Measurements from ENCODE around the gene PPRC1.

The PPRC1 gene, protein sequence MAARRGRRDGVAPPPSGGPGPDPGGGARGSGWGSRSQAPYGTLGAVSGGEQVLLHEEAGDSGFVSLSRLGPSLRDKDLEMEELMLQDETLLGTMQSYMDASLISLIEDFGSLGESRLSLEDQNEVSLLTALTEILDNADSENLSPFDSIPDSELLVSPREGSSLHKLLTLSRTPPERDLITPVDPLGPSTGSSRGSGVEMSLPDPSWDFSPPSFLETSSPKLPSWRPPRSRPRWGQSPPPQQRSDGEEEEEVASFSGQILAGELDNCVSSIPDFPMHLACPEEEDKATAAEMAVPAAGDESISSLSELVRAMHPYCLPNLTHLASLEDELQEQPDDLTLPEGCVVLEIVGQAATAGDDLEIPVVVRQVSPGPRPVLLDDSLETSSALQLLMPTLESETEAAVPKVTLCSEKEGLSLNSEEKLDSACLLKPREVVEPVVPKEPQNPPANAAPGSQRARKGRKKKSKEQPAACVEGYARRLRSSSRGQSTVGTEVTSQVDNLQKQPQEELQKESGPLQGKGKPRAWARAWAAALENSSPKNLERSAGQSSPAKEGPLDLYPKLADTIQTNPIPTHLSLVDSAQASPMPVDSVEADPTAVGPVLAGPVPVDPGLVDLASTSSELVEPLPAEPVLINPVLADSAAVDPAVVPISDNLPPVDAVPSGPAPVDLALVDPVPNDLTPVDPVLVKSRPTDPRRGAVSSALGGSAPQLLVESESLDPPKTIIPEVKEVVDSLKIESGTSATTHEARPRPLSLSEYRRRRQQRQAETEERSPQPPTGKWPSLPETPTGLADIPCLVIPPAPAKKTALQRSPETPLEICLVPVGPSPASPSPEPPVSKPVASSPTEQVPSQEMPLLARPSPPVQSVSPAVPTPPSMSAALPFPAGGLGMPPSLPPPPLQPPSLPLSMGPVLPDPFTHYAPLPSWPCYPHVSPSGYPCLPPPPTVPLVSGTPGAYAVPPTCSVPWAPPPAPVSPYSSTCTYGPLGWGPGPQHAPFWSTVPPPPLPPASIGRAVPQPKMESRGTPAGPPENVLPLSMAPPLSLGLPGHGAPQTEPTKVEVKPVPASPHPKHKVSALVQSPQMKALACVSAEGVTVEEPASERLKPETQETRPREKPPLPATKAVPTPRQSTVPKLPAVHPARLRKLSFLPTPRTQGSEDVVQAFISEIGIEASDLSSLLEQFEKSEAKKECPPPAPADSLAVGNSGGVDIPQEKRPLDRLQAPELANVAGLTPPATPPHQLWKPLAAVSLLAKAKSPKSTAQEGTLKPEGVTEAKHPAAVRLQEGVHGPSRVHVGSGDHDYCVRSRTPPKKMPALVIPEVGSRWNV (N-terminal part only)

DNA sequence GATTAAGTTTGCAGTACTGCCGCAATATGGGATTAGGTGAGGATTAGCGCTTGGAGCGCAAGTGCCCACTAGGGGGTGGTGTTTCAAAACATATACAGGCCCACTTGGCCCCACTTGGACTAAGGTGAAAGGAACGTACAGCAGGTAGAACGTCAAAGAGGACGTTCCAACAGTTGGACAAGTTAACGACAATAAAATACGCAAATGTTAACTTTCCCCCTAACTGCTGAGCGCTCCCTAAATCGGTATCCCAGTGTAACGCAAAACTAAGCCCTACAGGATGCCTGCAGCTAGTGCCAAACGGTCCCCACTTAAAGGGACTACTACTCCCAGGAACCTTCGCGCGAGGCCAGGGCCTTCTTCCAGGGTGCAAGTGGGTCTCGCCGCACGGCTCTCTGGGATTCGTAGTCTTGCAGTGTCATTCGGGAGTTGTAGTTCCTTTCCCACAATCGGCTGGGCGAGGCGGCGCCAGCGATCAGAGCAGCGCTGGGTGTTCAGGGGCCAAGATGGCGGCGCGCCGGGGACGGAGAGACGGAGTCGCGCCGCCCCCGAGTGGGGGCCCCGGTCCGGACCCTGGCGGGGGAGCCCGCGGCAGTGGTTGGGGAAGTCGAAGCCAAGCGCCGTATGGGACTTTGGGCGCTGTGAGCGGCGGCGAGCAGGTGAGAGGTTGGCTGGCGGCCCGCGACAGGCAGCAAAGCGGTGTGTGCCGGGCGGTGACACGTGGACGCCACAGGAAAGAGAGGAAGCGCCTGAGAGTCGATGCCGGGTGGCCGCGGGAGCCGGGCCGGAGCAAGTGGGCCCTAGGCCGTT, at the start of gene PPRC1:
PPRC1 (plus strand) TSS at position 478 of the 810 bp plus-strand sequence; CDS start at position 507, 29 bp downstream.
- H3K4me1 ChIP-seq (ENCODE audit: insufficient read depth, insufficient read length), result peaks cover 4% of the 10 kb centered on the region
- peak within 1 kb of the TSS; percentile 90 for H3K4me3 ChIP-seq (ENCODE audit: insufficient read length, low read depth)
- DNase-seq (ENCODE audit: low read depth, low spot score), result peak; percentile 96
- H3K9ac ChIP-seq (ENCODE audit: insufficient read length, low read depth), result peak within 1 kb of the TSS; percentile 99
- TF ChIP-seq ZNF274 (IDR thresholded peaks at IDR 0.05; ENCODE audit: low read depth, low read length) (no peak), SUZ12 (IDR thresholded peaks at IDR 0.05; ENCODE audit: extremely low read depth, insufficient read depth, insufficient read length) (no peak), YY1 (IDR thresholded peaks at IDR 0.05; ENCODE audit: insufficient read depth, insufficient read length) (peak; percentile 82)
- H3K27me3 ChIP-seq (ENCODE audit: insufficient read depth, insufficient read length), result no peaks in the 10 kb centered on the region
- peaks cover 38% of the 10 kb centered on the region for H3K36me3 ChIP-seq (ENCODE audit: insufficient read depth, insufficient read length, low read length)
- H3K9me3 ChIP-seq (ENCODE audit: insufficient read depth, low read length), result no peaks in the 10 kb centered on the region

DNA sequence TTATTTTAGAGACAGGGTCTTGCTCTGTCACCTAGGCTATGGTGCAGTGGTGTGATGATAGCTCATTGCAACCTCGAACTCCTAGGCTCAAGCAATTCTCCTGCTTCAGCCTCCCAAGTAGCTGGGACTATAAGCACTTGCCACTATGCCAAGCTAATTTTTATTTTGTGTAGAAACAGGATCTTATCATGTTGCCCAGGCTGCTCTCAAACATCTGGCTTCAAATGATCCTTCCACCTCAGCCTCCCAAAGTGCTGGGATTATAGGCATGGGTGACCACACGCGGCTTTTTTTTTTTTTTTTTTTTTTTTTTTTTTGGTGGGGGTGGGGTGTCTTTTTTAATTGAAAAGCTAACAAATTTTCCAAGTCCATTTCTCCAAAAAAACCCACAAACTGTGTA, 49.3 kb upstream of the PPRC1 start:
- H3K4me3 ChIP-seq (ENCODE audit: insufficient read length, low read depth), result no peak overlapping the region
- TF ChIP-seq ZNF274 (IDR thresholded peaks at IDR 0.05; ENCODE audit: low read depth, low read length) (no peak), SUZ12 (IDR thresholded peaks at IDR 0.05; ENCODE audit: extremely low read depth, insufficient read depth, insufficient read length) (no peak), YY1 (IDR thresholded peaks at IDR 0.05; ENCODE audit: insufficient read depth, insufficient read length) (no peak)
- H3K36me3 ChIP-seq (ENCODE audit: insufficient read depth, insufficient read length, low read length), result no peaks in the 10 kb centered on the region
- DNase-seq (ENCODE audit: low read depth, low spot score), result no peak
- H3K27me3 ChIP-seq (ENCODE audit: insufficient read depth, insufficient read length), result no peaks in the 10 kb centered on the region
- H3K9ac ChIP-seq (ENCODE audit: insufficient read length, low read depth), result no peak overlapping the region
- no peaks in the 10 kb centered on the region for H3K4me1 ChIP-seq (ENCODE audit: insufficient read depth, insufficient read length)
- H3K9me3 ChIP-seq (ENCODE audit: insufficient read depth, low read length), result no peaks in the 10 kb centered on the region

DNA sequence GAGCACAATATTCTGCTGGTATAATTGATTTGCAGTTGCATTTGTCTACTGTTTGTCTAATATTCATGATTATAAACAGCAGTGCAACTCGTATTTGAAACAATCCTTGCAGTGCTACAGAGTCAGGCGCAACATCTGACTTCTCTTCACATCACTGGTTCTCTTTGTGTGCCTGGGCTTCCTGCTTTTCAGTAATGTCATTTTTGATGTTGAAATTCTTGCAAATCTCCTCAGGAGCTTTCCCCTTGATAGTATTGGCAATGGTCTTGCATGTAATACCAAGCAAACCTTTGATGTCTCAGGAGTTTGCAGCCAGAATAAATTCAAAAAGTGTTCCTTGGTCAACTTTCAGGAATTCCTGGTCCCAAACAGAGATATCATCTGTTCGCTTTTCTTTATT, 47.5 kb upstream of the PPRC1 start:
- no peak for TF ChIP-seq SUZ12 (IDR thresholded peaks at IDR 0.05; ENCODE audit: extremely low read depth, insufficient read depth, insufficient read length)
- no peak for TF ChIP-seq ZNF274 (IDR thresholded peaks at IDR 0.05; ENCODE audit: low read depth, low read length)
- no peak for TF ChIP-seq YY1 (IDR thresholded peaks at IDR 0.05; ENCODE audit: insufficient read depth, insufficient read length)
- Histone ChIP-seq H3K4me1 (ENCODE audit: insufficient read depth, insufficient read length) (no peaks in the 10 kb centered on the region), H3K27me3 (ENCODE audit: insufficient read depth, insufficient read length) (no peaks in the 10 kb centered on the region), H3K4me3 (ENCODE audit: insufficient read length, low read depth) (no peak overlapping the region), H3K36me3 (ENCODE audit: insufficient read depth, insufficient read length, low read length) (no peaks in the 10 kb centered on the region), H3K9ac (ENCODE audit: insufficient read length, low read depth) (no peak overlapping the region), H3K9me3 (ENCODE audit: insufficient read depth, low read length) (no peaks in the 10 kb centered on the region)
- no peak for DNase-seq (ENCODE audit: low read depth, low spot score)

DNA sequence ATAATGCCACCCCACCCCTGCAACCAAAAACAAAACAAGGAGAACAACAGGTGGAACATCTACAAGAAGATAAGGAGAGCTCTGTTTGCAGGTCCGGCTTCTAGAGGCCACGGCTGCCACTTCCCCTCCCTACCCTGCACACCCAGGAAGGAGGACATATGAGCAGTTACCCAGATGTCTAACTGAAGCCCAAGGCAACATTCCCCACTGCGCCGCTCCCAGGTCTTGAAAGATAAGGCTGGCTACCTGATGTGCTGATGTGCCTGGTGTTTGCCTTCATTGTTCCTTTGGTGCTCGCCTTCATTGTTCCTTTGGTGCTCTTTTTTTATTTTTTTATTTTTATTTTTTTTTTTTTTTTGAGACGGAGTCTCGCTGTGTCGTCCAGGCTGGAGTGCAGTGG, 46.6 kb upstream of the PPRC1 start:
- TF ChIP-seq SUZ12 (IDR thresholded peaks at IDR 0.05; ENCODE audit: extremely low read depth, insufficient read depth, insufficient read length), result no peak
- TF ChIP-seq ZNF274 (IDR thresholded peaks at IDR 0.05; ENCODE audit: low read depth, low read length), result no peak
- Histone ChIP-seq H3K9ac (ENCODE audit: insufficient read length, low read depth) (no peak overlapping the region), H3K27me3 (ENCODE audit: insufficient read depth, insufficient read length) (no peaks in the 10 kb centered on the region), H3K4me1 (ENCODE audit: insufficient read depth, insufficient read length) (no peaks in the 10 kb centered on the region), H3K36me3 (ENCODE audit: insufficient read depth, insufficient read length, low read length) (no peaks in the 10 kb centered on the region), H3K4me3 (ENCODE audit: insufficient read length, low read depth) (no peak overlapping the region), H3K9me3 (ENCODE audit: insufficient read depth, low read length) (no peaks in the 10 kb centered on the region)
- DNase-seq (ENCODE audit: low read depth, low spot score), result no peak

DNA sequence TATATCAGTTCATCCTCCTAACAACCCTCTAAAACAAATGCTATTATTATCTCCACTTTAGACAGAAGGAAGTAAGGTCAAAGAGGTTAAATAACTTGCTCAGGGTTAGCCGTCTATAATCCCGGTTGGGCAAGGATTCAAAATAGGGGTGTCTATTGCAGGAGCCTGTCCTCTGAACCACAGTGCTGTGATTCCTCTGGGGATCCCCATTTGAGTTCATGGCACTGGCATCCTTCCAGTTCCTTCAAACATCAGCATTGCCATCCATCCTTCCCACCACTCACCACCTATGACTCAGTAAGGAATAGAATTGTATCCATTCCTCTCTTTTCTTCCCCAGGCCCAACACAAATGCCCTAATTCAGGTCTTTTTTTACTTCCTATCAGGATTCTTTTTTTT, 42.1 kb upstream of the PPRC1 start:
- H3K4me1 ChIP-seq (ENCODE audit: insufficient read depth, insufficient read length), result no peaks in the 10 kb centered on the region
- H3K9me3 ChIP-seq (ENCODE audit: insufficient read depth, low read length), result no peaks in the 10 kb centered on the region
- TF ChIP-seq ZNF274 (IDR thresholded peaks at IDR 0.05; ENCODE audit: low read depth, low read length) (no peak), YY1 (IDR thresholded peaks at IDR 0.05; ENCODE audit: insufficient read depth, insufficient read length) (no peak), SUZ12 (IDR thresholded peaks at IDR 0.05; ENCODE audit: extremely low read depth, insufficient read depth, insufficient read length) (no peak)
- H3K9ac ChIP-seq (ENCODE audit: insufficient read length, low read depth), result no peak overlapping the region
- H3K36me3 ChIP-seq (ENCODE audit: insufficient read depth, insufficient read length, low read length), result no peaks in the 10 kb centered on the region
- no peaks in the 10 kb centered on the region for H3K27me3 ChIP-seq (ENCODE audit: insufficient read depth, insufficient read length)
- no peak for DNase-seq (ENCODE audit: low read depth, low spot score)
- no peak overlapping the region for H3K4me3 ChIP-seq (ENCODE audit: insufficient read length, low read depth)

DNA sequence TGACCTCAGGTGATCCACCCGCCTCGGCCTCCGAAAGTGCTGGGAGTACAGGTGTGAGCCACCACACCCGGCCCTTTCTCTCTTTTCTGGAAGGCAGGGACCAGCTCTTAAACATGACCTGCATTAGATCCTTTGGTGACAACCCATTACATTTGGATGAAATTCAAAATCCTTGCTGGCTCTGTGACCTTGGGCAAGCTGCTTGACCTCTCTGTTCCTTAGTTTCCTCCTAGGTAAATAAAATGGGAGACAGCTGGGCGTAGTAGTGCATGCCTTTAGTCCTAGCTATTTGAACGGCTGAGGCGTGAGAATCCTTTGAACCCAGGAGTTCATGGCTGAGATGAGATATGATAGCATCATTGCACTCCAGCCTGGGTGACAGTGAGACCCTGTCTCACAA, 36.4 kb upstream of the PPRC1 start:
- Histone ChIP-seq H3K27me3 (ENCODE audit: insufficient read depth, insufficient read length) (no peaks in the 10 kb centered on the region), H3K9me3 (ENCODE audit: insufficient read depth, low read length) (no peaks in the 10 kb centered on the region), H3K4me1 (ENCODE audit: insufficient read depth, insufficient read length) (no peaks in the 10 kb centered on the region), H3K36me3 (ENCODE audit: insufficient read depth, insufficient read length, low read length) (peaks cover 6% of the 10 kb centered on the region), H3K4me3 (ENCODE audit: insufficient read length, low read depth) (no peak overlapping the region), H3K9ac (ENCODE audit: insufficient read length, low read depth) (no peak overlapping the region)
- DNase-seq (ENCODE audit: low read depth, low spot score), result no peak
- TF ChIP-seq YY1 (IDR thresholded peaks at IDR 0.05; ENCODE audit: insufficient read depth, insufficient read length) (no peak), ZNF274 (IDR thresholded peaks at IDR 0.05; ENCODE audit: low read depth, low read length) (no peak), SUZ12 (IDR thresholded peaks at IDR 0.05; ENCODE audit: extremely low read depth, insufficient read depth, insufficient read length) (no peak)
